ENCODE measurements around the gene BRD3. TPM values are rescaled to one million over a fixed set of nuclear protein-coding genes. Genes with fewer than 3 reads are reported as not detected.
A peak's percentile ranks its signal among the peaks of the same experiment; 100 is the strongest.

Gene BRD3
- total RNA-seq, 1 donor from 2014 or later, result 72.4 TPM

DNA sequence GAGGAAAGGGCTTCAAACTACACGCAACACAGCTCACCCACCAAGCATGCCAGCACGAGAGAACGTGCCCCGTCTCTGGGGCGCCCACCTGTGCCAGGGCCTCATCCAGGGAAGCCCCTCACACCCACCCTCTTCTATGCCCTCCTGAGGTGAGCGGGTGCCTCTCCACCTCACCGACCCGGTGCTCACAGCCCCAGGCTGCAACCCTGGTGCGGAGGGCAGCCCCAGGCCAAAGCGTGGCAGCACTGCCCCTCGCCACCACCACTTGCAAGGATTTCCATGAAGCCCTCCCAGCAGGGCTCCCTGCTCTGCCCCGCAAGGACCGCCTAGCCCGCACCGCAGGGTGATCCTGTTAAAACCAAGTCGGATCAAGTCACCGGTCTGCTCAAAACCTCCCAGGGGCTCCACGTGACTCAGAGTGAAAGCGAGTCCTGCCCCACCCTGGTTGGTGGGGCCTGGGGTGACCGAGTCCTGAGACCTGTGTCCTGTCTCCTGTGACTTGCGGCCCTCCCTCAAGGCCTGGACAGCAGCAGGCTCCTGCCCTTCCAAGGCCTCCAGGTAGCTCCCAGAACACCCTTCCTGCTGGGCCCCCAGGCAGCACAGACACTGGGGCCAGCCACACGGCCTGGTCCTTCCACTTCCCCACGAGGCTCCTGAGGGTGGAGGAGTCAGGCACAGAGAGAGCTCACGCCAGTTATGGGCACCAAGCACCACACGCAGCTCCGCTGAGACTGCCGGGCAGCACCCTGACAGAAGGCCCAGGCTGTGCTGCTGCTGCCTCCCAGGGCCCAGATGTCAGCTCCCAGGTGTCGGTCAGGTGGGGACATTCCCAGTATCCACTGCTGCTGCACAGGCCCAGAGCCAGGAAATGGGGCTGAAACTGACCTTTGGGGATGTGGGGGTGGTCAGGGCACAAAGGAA is 12.7 kb downstream of the BRD3 start:
- TF ChIP-seq, protein P1, sequence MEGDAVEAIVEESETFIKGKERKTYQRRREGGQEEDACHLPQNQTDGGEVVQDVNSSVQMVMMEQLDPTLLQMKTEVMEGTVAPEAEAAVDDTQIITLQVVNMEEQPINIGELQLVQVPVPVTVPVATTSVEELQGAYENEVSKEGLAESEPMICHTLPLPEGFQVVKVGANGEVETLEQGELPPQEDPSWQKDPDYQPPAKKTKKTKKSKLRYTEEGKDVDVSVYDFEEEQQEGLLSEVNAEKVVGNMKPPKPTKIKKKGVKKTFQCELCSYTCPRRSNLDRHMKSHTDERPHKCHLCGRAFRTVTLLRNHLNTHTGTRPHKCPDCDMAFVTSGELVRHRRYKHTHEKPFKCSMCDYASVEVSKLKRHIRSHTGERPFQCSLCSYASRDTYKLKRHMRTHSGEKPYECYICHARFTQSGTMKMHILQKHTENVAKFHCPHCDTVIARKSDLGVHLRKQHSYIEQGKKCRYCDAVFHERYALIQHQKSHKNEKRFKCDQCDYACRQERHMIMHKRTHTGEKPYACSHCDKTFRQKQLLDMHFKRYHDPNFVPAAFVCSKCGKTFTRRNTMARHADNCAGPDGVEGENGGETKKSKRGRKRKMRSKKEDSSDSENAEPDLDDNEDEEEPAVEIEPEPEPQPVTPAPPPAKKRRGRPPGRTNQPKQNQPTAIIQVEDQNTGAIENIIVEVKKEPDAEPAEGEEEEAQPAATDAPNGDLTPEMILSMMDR (conservative IDR thresholded peaks at IDR 0.05), result no peak
- Mint-ChIP-seq H3K4me3 (no peak overlapping the region), H3K27me3 (no peaks in the 10 kb centered on the region), H3K4me1 (ENCODE audit: unreplicated experiment) (peaks cover 14% of the 10 kb centered on the region), H3K9me3 (no peaks in the 10 kb centered on the region), H3K36me3 (no peaks in the 10 kb centered on the region), H3K27ac (peak overlapping the region; percentile 61)
- no peak for DNase-seq (ENCODE audit: extremely low spot score, unreplicated experiment)

DNA sequence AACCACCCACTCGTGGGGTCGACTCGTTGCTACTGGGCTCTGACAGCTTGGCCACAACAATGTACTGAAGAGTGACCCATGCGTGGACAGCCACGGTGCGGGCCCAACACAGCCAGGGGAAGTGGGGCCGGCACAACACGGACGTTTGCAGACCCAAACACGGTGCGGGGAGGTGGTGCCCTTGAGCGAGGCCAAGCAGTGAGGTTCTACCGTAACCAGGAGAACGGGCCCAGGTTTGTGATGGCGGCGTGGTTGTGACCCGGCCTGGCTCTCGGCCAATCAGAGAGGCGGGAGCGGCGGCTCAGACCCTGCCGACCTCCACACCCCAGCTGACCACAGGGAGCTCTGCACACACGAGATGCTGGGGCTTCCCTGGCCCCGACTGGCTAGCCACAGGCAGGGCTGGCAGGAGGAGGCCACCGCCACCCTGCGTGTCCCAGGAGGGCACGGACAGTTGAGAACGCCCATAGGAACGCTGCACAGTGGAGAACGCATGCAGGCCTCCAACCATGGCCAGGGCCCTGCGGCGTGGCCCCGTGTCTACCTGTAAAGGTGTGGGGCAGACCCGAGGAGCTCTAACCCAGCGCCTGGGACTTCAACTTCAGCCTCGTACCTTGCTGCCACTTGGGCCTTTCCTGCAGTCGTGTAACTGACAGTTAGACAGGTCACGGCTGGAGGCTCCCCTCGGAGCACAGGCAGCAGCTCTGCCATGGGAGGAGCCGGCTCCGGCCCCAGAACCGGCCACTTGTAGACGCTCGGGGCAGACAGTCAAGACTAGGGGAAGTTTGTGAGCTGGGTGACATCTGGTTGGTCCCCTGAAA is 13.7 kb downstream of the BRD3 start:
- Mint-ChIP-seq H3K4me1 (ENCODE audit: unreplicated experiment) (peaks cover 14% of the 10 kb centered on the region), H3K9me3 (no peaks in the 10 kb centered on the region), H3K4me3 (no peak overlapping the region), H3K27me3 (no peaks in the 10 kb centered on the region), H3K27ac (no peak overlapping the region), H3K36me3 (no peaks in the 10 kb centered on the region)
- DNase-seq (ENCODE audit: extremely low spot score, unreplicated experiment), result no peak
- TF ChIP-seq, protein P1 (conservative IDR thresholded peaks at IDR 0.05), result no peak

DNA sequence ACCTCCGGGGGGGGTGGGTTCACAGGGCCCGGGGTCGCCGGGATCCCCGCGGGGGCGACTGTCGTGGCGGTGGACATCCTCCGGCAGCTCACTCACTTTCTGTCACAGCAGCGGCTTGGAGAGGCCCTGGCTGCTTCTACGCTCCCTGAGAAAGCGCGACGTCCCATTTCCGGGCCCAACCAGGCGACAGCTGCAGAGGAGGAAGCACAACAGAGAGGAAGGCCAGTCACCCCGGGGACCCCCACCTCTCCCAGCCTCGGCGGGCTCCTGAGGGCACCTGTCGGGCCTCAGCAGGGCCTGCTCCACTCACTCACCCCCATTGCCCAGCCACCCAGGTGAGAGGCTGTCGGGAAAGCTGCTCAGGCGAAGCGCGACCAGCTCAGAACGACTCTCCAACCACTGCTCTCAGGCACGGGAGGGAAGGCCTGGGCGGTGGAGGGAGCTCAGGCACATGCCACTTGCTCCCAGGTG is 14.4 kb downstream of the BRD3 start:
- H3K27me3 Mint-ChIP-seq, result no peaks in the 10 kb centered on the region
- H3K9me3 Mint-ChIP-seq, result no peaks in the 10 kb centered on the region
- no peak overlapping the region for H3K4me3 Mint-ChIP-seq
- H3K27ac Mint-ChIP-seq, result no peak overlapping the region
- peaks cover 9% of the 10 kb centered on the region for H3K4me1 Mint-ChIP-seq (ENCODE audit: unreplicated experiment)
- DNase-seq (ENCODE audit: extremely low spot score, unreplicated experiment), result no peak
- H3K36me3 Mint-ChIP-seq, result no peaks in the 10 kb centered on the region
- TF ChIP-seq, protein P1 (conservative IDR thresholded peaks at IDR 0.05), result no peak

DNA sequence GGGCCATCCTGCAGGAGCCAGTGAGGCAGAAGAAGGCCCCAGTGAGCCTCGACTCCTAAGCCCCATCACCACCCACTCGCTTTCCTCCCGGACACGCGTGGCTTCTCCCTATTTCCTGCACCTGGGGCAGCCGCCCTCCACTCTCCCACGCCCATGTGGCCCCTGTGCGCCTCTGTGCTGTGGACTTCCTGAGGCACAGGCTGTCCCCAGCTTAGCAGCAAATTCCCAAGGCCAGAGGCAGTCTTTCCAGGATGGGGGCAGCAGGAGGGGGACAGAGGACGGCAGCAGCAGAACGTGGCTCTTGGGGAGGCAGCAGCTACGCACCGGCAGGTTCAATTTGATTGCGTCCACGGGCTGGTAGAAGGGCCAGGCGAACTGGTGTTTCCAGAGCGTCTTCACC is 14.9 kb downstream of the BRD3 start:
- peaks cover 9% of the 10 kb centered on the region for H3K4me1 Mint-ChIP-seq (ENCODE audit: unreplicated experiment)
- DNase-seq (ENCODE audit: extremely low spot score, unreplicated experiment), result no peak
- TF ChIP-seq, protein P1 (conservative IDR thresholded peaks at IDR 0.05), result no peak
- no peak overlapping the region for H3K27ac Mint-ChIP-seq
- no peaks in the 10 kb centered on the region for H3K36me3 Mint-ChIP-seq
- H3K27me3 Mint-ChIP-seq, result no peaks in the 10 kb centered on the region
- H3K4me3 Mint-ChIP-seq, result no peak overlapping the region
- H3K9me3 Mint-ChIP-seq, result no peaks in the 10 kb centered on the region

DNA sequence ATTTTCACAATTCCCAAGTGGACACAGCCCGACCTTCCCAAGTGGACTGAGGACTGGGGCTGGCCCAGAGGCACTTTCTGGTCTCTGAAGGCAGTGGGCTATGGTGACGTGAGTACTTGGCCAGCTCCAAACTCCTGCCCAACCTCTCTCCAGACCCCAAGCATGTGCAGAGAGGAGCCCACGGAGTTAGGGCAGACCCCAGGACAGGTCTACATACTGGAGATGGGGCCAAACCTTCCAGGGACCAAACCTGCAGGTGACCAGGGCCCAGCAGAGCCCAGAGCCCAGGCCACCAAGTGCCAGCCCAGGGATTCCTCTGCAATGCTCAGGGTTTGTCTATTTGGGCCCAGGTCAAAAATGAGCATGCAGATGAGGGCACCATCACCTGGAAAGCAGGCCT is 15.3 kb downstream of the BRD3 start:
- TF ChIP-seq, protein P1 (conservative IDR thresholded peaks at IDR 0.05), result no peak
- peaks cover 9% of the 10 kb centered on the region for H3K4me1 Mint-ChIP-seq (ENCODE audit: unreplicated experiment)
- no peaks in the 10 kb centered on the region for H3K9me3 Mint-ChIP-seq
- H3K36me3 Mint-ChIP-seq, result no peaks in the 10 kb centered on the region
- H3K27me3 Mint-ChIP-seq, result no peaks in the 10 kb centered on the region
- no peak overlapping the region for H3K27ac Mint-ChIP-seq
- DNase-seq (ENCODE audit: extremely low spot score, unreplicated experiment), result no peak
- H3K4me3 Mint-ChIP-seq, result no peak overlapping the region
